OCI-LY7 (cell line): ENCODE results near the gene CCDC70. TPM values are rescaled to one million over a fixed set of nuclear protein-coding genes. Genes with fewer than 3 reads are reported as not detected.

Experiments used
- BruUV-seq: library from RNA; stranded (reverse); fragments of 400-500 nt; replicated peaks from 2 replicates; lab custom pipeline; 2021; lab: Mats Ljungman, UMichigan
- CTCF ChIA-PET: fragments of 300-600 bp; sonication (Branson Sonifier 250); formaldehyde crosslinking; loops from one replicate; lab custom pipeline; 2022; ENCODE audit warnings: antibody characterized with exemption; ENCODE audit not compliant: unreplicated experiment; lab: Charles Lee
- POLR2A ChIA-PET: fragments of 300-600 bp; sonication (Branson Sonifier 250); formaldehyde crosslinking; loops from one replicate; lab custom pipeline; 2022; ENCODE audit warnings: antibody characterized with exemption; lab: Charles Lee
- DNase-seq: peaks from one replicate; pipeline ENCODE4 v3.0.0-alpha.2; 2015; ENCODE audit warnings: low spot score
- H2AFZ ChIP-seq: fragments of 200-600 bp; sonication (generic), shearing (Covaris generic); 2 replicates; pipeline ENCODE4 v1.6.1; 2014; ENCODE audit warnings: mild to moderate bottlenecking, antibody characterized with exemption, low read length, moderate library complexity
- H3K27ac ChIP-seq: fragments of 200-600 bp; sonication (generic); 2 replicates; pipeline ENCODE4 v1.5.1; 2014; ENCODE audit warnings: mixed run types, low read depth, mild to moderate bottlenecking, moderate library complexity, low read length, inconsistent platforms; ENCODE audit not compliant: poor library complexity, severe bottlenecking
- H3K36me3 ChIP-seq: fragments of 200-600 bp; sonication (generic); 2 replicates; pipeline ENCODE4 v1.6.1; 2014; ENCODE audit warnings: mild to moderate bottlenecking, antibody characterized with exemption, low read length, moderate library complexity, mixed read lengths; ENCODE audit not compliant: insufficient read depth
- H3K4me1 ChIP-seq: fragments of 200-600 bp; sonication (generic); 2 replicates; pipeline ENCODE4 v1.5.1; 2014; ENCODE audit warnings: mild to moderate bottlenecking, low read length; ENCODE audit not compliant: insufficient read depth, poor library complexity, severe bottlenecking
- H3K4me2 ChIP-seq: fragments of 200-600 bp; sonication (generic); 2 replicates; pipeline ENCODE4 v1.6.1; 2014; ENCODE audit warnings: mild to moderate bottlenecking, low read length
- H3K4me3 ChIP-seq: fragments of 200-600 bp; sonication (generic); 2 replicates; pipeline ENCODE4 v1.5.1; 2014; ENCODE audit warnings: mild to moderate bottlenecking, low read depth, low read length; ENCODE audit not compliant: poor library complexity, severe bottlenecking
- H3K79me2 ChIP-seq: fragments of 200-600 bp; sonication (generic); 2 replicates; pipeline ENCODE4 v1.6.1; 2016; ENCODE audit warnings: low read depth, mild to moderate bottlenecking, low read length, moderate library complexity, mixed read lengths; ENCODE audit not compliant: insufficient read depth
- H3K9me2 ChIP-seq: fragments of 200-600 bp; sonication (generic); 2 replicates; pipeline ENCODE4 v1.6.1; 2016; ENCODE audit warnings: mild to moderate bottlenecking, low read length, mixed read lengths; ENCODE audit not compliant: insufficient read depth
- H3K9me3 ChIP-seq: fragments of 200-600 bp; sonication (generic); 2 replicates; pipeline ENCODE4 v1.6.1; 2014; ENCODE audit warnings: mild to moderate bottlenecking, mixed run types, low read length, mixed read lengths
- H4K20me1 ChIP-seq: fragments of 200-600 bp; sonication (generic); 2 replicates; pipeline ENCODE4 v1.6.1; 2014; ENCODE audit warnings: mild to moderate bottlenecking, antibody characterized with exemption, low read length, moderate library complexity, mixed read lengths; ENCODE audit not compliant: insufficient read depth
- EZH2phosphoT487 ChIP-seq: fragments of 200-600 bp; sonication (generic); IDR thresholded peaks from 2 replicates; pipeline ENCODE4 v1.6.1; 2018; ENCODE audit warnings: low read depth, borderline replicate concordance, mild to moderate bottlenecking, mixed run types, antibody characterized with exemption, low read length, moderate library complexity, mixed read lengths
- intact Hi-C: fragments of 100-400 bp; cut with micrococcal nuclease; formaldehyde crosslinking; loops from one replicate; pipeline ENCODE4 v1.10.0; 2022; ENCODE audit not compliant: unreplicated experiment
- total RNA-seq, 2 experiments: library from RNA; depleted of rRNA in 1 of 2; stranded (reverse); fragments of >200 nt in 1 of 2; shearing (Covaris generic) in 1 of 2; gene quantifications; 2 replicates each; pipeline ENCODE4 v1.2.3, GENCODE V29; 2014 to 2022
- TF ChIP-seq, protein P1 (sequence below): fragments of 200-600 bp; sonication (generic); conservative IDR thresholded peaks from 2 replicates; pipeline ENCODE4 v1.5.1; 2014; ENCODE audit warnings: mild to moderate bottlenecking, antibody characterized with exemption, low read length, moderate library complexity, mixed read lengths

Gene CCDC70
- total RNA-seq, 2 experiments from 2014 or later, result not detected

DNA sequence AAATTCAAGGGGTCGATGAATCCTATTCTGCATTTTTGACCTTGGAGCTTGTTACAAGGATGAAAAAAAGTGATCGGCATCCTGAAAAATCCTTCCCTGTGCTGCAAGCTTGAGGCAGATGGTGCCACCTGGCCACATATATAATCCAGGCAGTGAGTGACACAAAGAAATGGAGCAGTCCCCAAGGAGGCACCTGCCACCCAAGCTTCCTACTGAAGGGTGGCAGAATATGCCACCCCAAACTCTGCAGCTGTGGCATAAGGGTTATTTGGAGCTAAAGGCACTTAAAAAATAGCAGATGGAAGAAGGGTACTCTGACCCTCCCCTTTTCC, 32.2 kb upstream of the CCDC70 start:
- Histone ChIP-seq H3K4me3 (peak overlapping the region; percentile 43), H3K4me2 (peak overlapping the region; percentile 77), H3K4me1 (peaks cover 100% of the 10 kb centered on the region), H3K27ac (peak overlapping the region; percentile 95), H2AFZ (peak overlapping the region; percentile 61; the same call in 1 of the 2 replicates), H4K20me1 (no peaks in the 10 kb centered on the region), H3K9me2 (no peaks in the 10 kb centered on the region), H3K9me3 (no peaks in the 10 kb centered on the region), H3K79me2 (no peaks in the 10 kb centered on the region), H3K36me3 (no peaks in the 10 kb centered on the region)
- CTCF ChIA-PET, result interaction anchor here (0.6 to 4.9 kb wide), 4 partner anchors 11 to 19 kb away, joined by 3 to 29 read pairs (median 6); no protein-coding TSS in a partner anchor
- TF ChIP-seq, protein P1, sequence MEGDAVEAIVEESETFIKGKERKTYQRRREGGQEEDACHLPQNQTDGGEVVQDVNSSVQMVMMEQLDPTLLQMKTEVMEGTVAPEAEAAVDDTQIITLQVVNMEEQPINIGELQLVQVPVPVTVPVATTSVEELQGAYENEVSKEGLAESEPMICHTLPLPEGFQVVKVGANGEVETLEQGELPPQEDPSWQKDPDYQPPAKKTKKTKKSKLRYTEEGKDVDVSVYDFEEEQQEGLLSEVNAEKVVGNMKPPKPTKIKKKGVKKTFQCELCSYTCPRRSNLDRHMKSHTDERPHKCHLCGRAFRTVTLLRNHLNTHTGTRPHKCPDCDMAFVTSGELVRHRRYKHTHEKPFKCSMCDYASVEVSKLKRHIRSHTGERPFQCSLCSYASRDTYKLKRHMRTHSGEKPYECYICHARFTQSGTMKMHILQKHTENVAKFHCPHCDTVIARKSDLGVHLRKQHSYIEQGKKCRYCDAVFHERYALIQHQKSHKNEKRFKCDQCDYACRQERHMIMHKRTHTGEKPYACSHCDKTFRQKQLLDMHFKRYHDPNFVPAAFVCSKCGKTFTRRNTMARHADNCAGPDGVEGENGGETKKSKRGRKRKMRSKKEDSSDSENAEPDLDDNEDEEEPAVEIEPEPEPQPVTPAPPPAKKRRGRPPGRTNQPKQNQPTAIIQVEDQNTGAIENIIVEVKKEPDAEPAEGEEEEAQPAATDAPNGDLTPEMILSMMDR, result peak; percentile 6
- no peak for TF ChIP-seq EZH2phosphoT487
- POLR2A ChIA-PET, result interaction anchor here (0.8 to 10.6 kb wide), 5 partner anchors 9 to 376 kb away, joined by 3 to 147 read pairs (median 6); partner anchors contain the start of gene INTS6
- no TSS peak for BruUV-seq
- DNase-seq, result peak; percentile 67
- intact Hi-C loops, result loop anchor here (10.0 kb wide), 2 partner anchors 935 to 1235 kb away; no protein-coding TSS in a partner anchor

DNA sequence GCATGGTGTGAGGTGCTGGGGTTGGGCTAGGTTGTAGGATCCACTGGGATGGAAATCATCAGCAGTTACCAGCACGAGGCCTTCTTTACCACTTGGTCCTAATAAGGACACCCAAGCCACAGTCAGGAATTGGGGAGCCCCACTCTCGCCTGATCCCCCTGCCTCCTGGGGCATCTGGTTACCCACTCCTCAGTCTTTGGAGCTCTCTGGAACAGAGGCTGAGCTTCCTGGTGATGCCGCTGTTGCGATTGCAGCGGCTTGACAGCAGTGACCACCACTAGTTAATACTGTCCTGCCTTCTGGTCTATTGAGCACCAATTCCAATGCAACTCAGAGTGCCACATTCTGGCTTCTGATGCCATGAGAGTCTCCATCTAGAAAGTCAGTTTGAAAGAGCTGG, 30.2 kb upstream of the CCDC70 start:
- Histone ChIP-seq H3K4me2 (peak overlapping the region; percentile 77), H3K4me1 (peaks cover 87% of the 10 kb centered on the region), H3K9me3 (no peaks in the 10 kb centered on the region), H3K27ac (peak overlapping the region; percentile 95), H3K79me2 (no peaks in the 10 kb centered on the region), H3K9me2 (no peaks in the 10 kb centered on the region), H3K36me3 (no peaks in the 10 kb centered on the region), H3K4me3 (peak overlapping the region; percentile 41), H2AFZ (peak overlapping the region; percentile 73), H4K20me1 (no peaks in the 10 kb centered on the region)
- POLR2A ChIA-PET, result interaction anchor here (0.6 to 5.3 kb wide), 10 partner anchors 10 to 686 kb away, joined by 3 to 80 read pairs (median 4); partner anchors contain the start of gene INTS6
- intact Hi-C loops, result no loop called here
- no peak for DNase-seq
- BruUV-seq, result no TSS peak
- CTCF ChIA-PET, result interaction anchor here (0.9 to 5.7 kb wide), 7 partner anchors 10 to 36 kb away, joined by 3 to 79 read pairs (median 5); no protein-coding TSS in a partner anchor
- TF ChIP-seq, protein P1, result no peak
- no peak for TF ChIP-seq EZH2phosphoT487
